ENCODE measurements around the gene TMEM30A. TPM values are rescaled to one million over a fixed set of nuclear protein-coding genes. Genes with fewer than 3 reads are reported as not detected.
A peak's percentile ranks its signal among the peaks of the same experiment; 100 is the strongest.

The TMEM30A gene
- total RNA-seq, 2 experiments from 2014 or later = 18.2 to 32.1 TPM

DNA sequence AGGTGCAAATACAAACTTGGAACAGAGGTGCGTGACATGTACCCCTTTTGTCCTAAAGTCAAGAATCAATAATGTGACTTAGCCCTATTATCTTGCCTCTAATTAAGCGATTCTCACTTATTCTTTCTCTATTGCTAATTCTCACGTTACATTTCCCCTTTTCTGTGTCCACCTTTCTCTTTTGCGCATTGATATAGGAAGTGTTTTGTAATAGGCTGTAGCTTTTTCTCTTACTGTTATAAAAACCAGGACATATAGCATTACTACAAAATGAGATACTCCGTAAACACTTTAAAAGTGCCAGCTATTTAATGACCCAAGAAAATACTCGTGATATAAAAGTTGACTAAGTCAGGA, 669 bp upstream of the TMEM30A start:
- TF ChIP-seq, protein P1, sequence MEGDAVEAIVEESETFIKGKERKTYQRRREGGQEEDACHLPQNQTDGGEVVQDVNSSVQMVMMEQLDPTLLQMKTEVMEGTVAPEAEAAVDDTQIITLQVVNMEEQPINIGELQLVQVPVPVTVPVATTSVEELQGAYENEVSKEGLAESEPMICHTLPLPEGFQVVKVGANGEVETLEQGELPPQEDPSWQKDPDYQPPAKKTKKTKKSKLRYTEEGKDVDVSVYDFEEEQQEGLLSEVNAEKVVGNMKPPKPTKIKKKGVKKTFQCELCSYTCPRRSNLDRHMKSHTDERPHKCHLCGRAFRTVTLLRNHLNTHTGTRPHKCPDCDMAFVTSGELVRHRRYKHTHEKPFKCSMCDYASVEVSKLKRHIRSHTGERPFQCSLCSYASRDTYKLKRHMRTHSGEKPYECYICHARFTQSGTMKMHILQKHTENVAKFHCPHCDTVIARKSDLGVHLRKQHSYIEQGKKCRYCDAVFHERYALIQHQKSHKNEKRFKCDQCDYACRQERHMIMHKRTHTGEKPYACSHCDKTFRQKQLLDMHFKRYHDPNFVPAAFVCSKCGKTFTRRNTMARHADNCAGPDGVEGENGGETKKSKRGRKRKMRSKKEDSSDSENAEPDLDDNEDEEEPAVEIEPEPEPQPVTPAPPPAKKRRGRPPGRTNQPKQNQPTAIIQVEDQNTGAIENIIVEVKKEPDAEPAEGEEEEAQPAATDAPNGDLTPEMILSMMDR (conservative IDR thresholded peaks at IDR 0.05; ENCODE audit: low read length) = no peak
- TF ChIP-seq EZH2phosphoT487 (IDR thresholded peaks at IDR 0.05; ENCODE audit: borderline replicate concordance, low read depth, low read length) = no peak
- TSS peak; percentile 88 for BruUV-seq (replicated peaks)
- no peak for DNase-seq (ENCODE audit: low spot score)
- Histone ChIP-seq H3K9me2 (ENCODE audit: insufficient read depth, low read length) (no peaks in the 10 kb centered on the region), H3K79me2 (ENCODE audit: insufficient read depth, low read depth, low read length) (peaks cover 77% of the 10 kb centered on the region), H3K27ac (ENCODE audit: low read depth, low read length, poor library complexity, severe bottlenecking) (peak overlapping the region; percentile 82), H3K9me3 (ENCODE audit: low read length) (no peaks in the 10 kb centered on the region), H2AFZ (ENCODE audit: low read length) (peak overlapping the region; percentile 95), H3K4me2 (ENCODE audit: low read length) (peak overlapping the region; percentile 94), H4K20me1 (ENCODE audit: insufficient read depth, low read length) (peaks cover 18% of the 10 kb centered on the region), H3K36me3 (ENCODE audit: insufficient read depth, low read length) (no peaks in the 10 kb centered on the region), H3K4me1 (ENCODE audit: insufficient read depth, low read length, poor library complexity, severe bottlenecking) (peaks cover 42% of the 10 kb centered on the region), H3K4me3 (ENCODE audit: low read depth, low read length, poor library complexity, severe bottlenecking) (peak overlapping the region; percentile 94)
- intact Hi-C loops (cut with micrococcal nuclease; ENCODE audit: unreplicated experiment) = loop anchor here (1.0 to 5.0 kb wide), 3 partner anchors 42 to 1763 kb away; partner anchors contain the start of genes COX7A2, EEF1A1 and SLC17A5
- CTCF ChIA-PET (ENCODE audit: unreplicated experiment) = no interaction called here
- POLR2A ChIA-PET = interaction anchor here (0.6 to 3.8 kb wide), 4 partner anchors 14 to 318 kb away, joined by 3 to 36 read pairs (median 8); partner anchors contain the start of gene COX7A2

DNA sequence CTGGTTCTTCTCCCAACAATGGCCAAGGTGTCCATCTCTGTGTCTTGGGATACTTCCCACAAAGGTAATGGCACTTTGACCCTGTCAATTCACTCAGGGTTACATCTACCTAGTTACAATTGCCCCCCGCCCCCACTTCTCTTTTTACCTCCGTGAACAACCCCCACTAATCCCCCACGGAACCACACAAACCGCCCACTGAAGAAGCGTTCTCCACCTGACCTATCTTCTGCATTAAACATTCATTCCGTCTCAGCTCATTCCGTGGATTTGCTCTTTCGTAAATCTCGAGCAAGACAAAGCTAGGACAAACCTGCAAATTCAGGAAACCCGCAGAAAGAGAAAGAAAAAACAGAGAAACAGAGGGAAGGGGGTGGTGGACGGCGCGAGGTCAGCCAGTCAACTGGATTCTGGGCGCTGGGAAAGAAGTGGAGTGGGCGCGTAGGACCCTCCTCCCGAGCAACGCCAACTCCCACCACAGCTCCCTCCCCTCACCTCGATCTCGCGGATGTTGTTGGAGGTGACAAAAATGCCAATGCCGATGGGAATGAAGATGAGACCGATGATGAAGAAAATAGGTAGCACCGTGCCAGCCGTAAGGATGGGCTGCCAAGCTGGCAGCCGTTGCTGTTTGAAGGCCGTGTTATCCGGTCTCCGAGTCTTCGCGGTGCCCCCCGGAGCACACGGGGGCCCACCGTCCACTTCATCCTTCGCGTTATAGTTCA, 523 bp downstream of the TMEM30A start:
- H3K27ac ChIP-seq (ENCODE audit: low read depth, low read length, poor library complexity, severe bottlenecking) = peak overlapping the region; percentile 82
- POLR2A ChIA-PET = interaction anchor here (0.6 to 3.8 kb wide), 11 partner anchors 9 to 1518 kb away, joined by 3 to 36 read pairs (median 3); partner anchors contain the start of gene COX7A2
- peak overlapping the region; percentile 37; the same call in 1 of the 2 replicates for H2AFZ ChIP-seq (ENCODE audit: low read length)
- peaks cover 22% of the 10 kb centered on the region for H4K20me1 ChIP-seq (ENCODE audit: insufficient read depth, low read length)
- no peaks in the 10 kb centered on the region for H3K36me3 ChIP-seq (ENCODE audit: insufficient read depth, low read length)
- intact Hi-C loops (cut with micrococcal nuclease; ENCODE audit: unreplicated experiment) = loop anchor here (1.0 kb wide), 1 partner anchor 317 kb away; the partner anchor contains the start of gene SENP6
- H3K4me2 ChIP-seq (ENCODE audit: low read length) = peak overlapping the region; percentile 98
- no TSS peak for BruUV-seq (replicated peaks)
- TF ChIP-seq, protein P1 (conservative IDR thresholded peaks at IDR 0.05; ENCODE audit: low read length) = no peak
- TF ChIP-seq EZH2phosphoT487 (IDR thresholded peaks at IDR 0.05; ENCODE audit: borderline replicate concordance, low read depth, low read length) = no peak
- CTCF ChIA-PET (ENCODE audit: unreplicated experiment) = interaction anchor here (1.0 to 1.2 kb wide), 4 partner anchors 9 to 40 kb away, joined by 3 to 5 read pairs (median 3); partner anchors contain the start of gene COX7A2
- H3K9me3 ChIP-seq (ENCODE audit: low read length) = no peaks in the 10 kb centered on the region
- no peaks in the 10 kb centered on the region for H3K9me2 ChIP-seq (ENCODE audit: insufficient read depth, low read length)
- peak; percentile 17 for DNase-seq (ENCODE audit: low spot score)
- peaks cover 89% of the 10 kb centered on the region for H3K79me2 ChIP-seq (ENCODE audit: insufficient read depth, low read depth, low read length)
- peaks cover 42% of the 10 kb centered on the region for H3K4me1 ChIP-seq (ENCODE audit: insufficient read depth, low read length, poor library complexity, severe bottlenecking)
- peak overlapping the region; percentile 94 for H3K4me3 ChIP-seq (ENCODE audit: low read depth, low read length, poor library complexity, severe bottlenecking)

Measured in OCI-LY7 (cell line).